ENCODE data around the gene GOSR1.

GRCh38 chr17:30526401-30526800 lies 49.2 kb downstream of the GOSR1 start:
- TF ChIP-seq CTCF (conservative IDR thresholded peaks at IDR 0.05) (no peak), EZH2 (IDR thresholded peaks at IDR 0.05; ENCODE audit: low read depth) (no peak)
